ENCODE measurements around the gene SLC25A38.
A peak's percentile ranks its signal among the peaks of the same experiment; 100 is the strongest.

The SLC25A38 gene

GRCh38 chr3:39396690-39397089 is 13.5 kb downstream of the SLC25A38 start:
- TF ChIP-seq, protein P1, sequence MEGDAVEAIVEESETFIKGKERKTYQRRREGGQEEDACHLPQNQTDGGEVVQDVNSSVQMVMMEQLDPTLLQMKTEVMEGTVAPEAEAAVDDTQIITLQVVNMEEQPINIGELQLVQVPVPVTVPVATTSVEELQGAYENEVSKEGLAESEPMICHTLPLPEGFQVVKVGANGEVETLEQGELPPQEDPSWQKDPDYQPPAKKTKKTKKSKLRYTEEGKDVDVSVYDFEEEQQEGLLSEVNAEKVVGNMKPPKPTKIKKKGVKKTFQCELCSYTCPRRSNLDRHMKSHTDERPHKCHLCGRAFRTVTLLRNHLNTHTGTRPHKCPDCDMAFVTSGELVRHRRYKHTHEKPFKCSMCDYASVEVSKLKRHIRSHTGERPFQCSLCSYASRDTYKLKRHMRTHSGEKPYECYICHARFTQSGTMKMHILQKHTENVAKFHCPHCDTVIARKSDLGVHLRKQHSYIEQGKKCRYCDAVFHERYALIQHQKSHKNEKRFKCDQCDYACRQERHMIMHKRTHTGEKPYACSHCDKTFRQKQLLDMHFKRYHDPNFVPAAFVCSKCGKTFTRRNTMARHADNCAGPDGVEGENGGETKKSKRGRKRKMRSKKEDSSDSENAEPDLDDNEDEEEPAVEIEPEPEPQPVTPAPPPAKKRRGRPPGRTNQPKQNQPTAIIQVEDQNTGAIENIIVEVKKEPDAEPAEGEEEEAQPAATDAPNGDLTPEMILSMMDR (IDR thresholded peaks at IDR 0.05; ENCODE audit: low read depth, low read length, missing control alignments): no peak
- in situ Hi-C loops (cut with HindIII; ENCODE audit: low sequenced_read_pairs): no loop called here
- DNase-seq (ENCODE audit: low read depth): no peak
- no peak overlapping the region for H3K4me3 ChIP-seq (ENCODE audit: low read depth, low read length)

- in situ Hi-C loops (cut with HindIII; ENCODE audit: low sequenced_read_pairs): no loop called here
- no peak for DNase-seq (ENCODE audit: low read depth)
- TF ChIP-seq, protein P1 (IDR thresholded peaks at IDR 0.05; ENCODE audit: low read depth, low read length, missing control alignments): no peak
- H3K4me3 ChIP-seq (ENCODE audit: low read depth, low read length): no peak overlapping the region
Observed at GRCh38 chr3:39398700-39399099, 15.5 kb downstream of the SLC25A38 start.

GRCh38 chr3:39401983-39402382 is 18.8 kb downstream of the SLC25A38 start:
- TF ChIP-seq, protein P1 (IDR thresholded peaks at IDR 0.05; ENCODE audit: low read depth, low read length, missing control alignments): no peak
- in situ Hi-C loops (cut with HindIII; ENCODE audit: low sequenced_read_pairs): no loop called here
- H3K4me3 ChIP-seq (ENCODE audit: low read depth, low read length): no peak overlapping the region
- no peak for DNase-seq (ENCODE audit: low read depth)

- TF ChIP-seq, protein P1 (IDR thresholded peaks at IDR 0.05; ENCODE audit: low read depth, low read length, missing control alignments): no peak
- DNase-seq (ENCODE audit: low read depth): no peak
- in situ Hi-C loops (cut with HindIII; ENCODE audit: low sequenced_read_pairs): no loop called here
- peak overlapping the region; percentile 90 for H3K4me3 ChIP-seq (ENCODE audit: low read depth, low read length)
Observed at GRCh38 chr3:39404943-39405686, 21.9 kb downstream of the SLC25A38 start.

DNA sequence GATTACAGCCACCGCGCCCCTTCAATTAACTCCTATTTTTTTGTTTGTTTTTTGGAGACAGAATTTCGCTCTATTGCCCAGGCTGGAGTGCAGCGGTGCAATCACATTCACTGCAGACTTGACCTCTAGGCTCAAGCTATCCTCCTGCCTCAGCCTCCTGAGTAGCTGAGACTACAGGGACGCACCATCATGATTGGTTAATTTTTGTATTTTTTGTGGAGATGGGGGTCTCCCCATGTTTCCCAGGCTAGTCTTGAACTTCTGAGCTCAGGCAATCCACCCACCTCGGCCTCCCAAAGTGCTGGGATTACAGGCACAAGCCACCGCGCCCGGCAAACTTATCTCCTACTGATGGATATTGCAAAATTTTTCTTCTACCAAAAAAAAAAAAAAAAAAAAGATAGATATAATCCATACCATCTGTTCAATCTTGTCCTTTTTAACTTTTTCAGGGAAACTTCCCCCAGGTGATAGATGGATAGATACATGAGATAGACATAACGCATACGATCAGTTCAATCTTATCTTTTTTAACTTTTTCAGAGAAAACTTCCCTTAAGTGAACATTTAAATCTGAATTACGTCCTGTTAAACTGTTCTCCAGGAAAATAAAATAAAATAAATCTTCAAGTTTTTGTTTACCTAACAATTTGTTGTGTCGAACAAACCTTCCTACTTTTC is 22.7 kb downstream of the SLC25A38 start:
- peak overlapping the region; percentile 90 for H3K4me3 ChIP-seq (ENCODE audit: low read depth, low read length)
- in situ Hi-C loops (cut with HindIII; ENCODE audit: low sequenced_read_pairs): no loop called here
- TF ChIP-seq, protein P1 (IDR thresholded peaks at IDR 0.05; ENCODE audit: low read depth, low read length, missing control alignments): no peak
- no peak for DNase-seq (ENCODE audit: low read depth)

- TF ChIP-seq, protein P1 (IDR thresholded peaks at IDR 0.05; ENCODE audit: low read depth, low read length, missing control alignments): peak; percentile 44
- peak; percentile 93 for DNase-seq (ENCODE audit: low read depth)
- H3K4me3 ChIP-seq (ENCODE audit: low read depth, low read length): peak within 1 kb of the TSS; percentile 90
- in situ Hi-C loops (cut with HindIII; ENCODE audit: low sequenced_read_pairs): no loop called here
Observed at GRCh38 chr3:39406368-39407258, 23.4 kb downstream of the SLC25A38 start, which contains the start of gene RPSA. Gene RPSA (plus strand): TSS chr3:39406720. CDS start chr3:39407654, 934 bp downstream.
